SK-N-MC (cell line): ENCODE data around the gene ARHGAP26.

Experiments used
- EZH2 ChIP-seq: fragments of 200-600 bp; sonication (generic); IDR thresholded peaks from one replicate; pipeline ENCODE4 v1.6.1; 2017; ENCODE audit warnings: antibody characterized with exemption
- FOXP2 ChIP-seq: optimal IDR thresholded peaks from 2 replicates; pipeline ENCODE3; 2011; ENCODE audit warnings: mild to moderate bottlenecking, moderate library complexity; ENCODE audit not compliant: insufficient read depth; ENCODE audit errors: extremely low read length, control extremely low read depth
- POLR2AphosphoS5 ChIP-seq: IDR thresholded peaks from 2 replicates; pipeline ENCODE4 v1.6.1; 2012; ENCODE audit warnings: mild to moderate bottlenecking, low read depth, low read length, borderline replicate concordance

- no peak for TF ChIP-seq EZH2
- no peak for TF ChIP-seq POLR2AphosphoS5
- TF ChIP-seq FOXP2 = no peak
Measured at GRCh38 chr5:142789206-142789605, 19.0 kb downstream of the ARHGAP26 start.
